Liver (tissue), 9 donors: ENCODE measurements around the gene CASR. TPM values are rescaled to one million over a fixed set of nuclear protein-coding genes. Genes with fewer than 3 reads are reported as not detected.

Experiments used
- DNase-seq: peaks from one replicate; pipeline ENCODE4 v3.0.0-alpha.2; 2017; ENCODE audit warnings: low spot score
- H3K27ac ChIP-seq, 2 donors: one replicate each; pipeline ENCODE4 v1.7.0; 2013; ENCODE audit warnings: inconsistent platforms in 2 of 2, low read length in 2 of 2, control low read depth in 1 of 2, low read depth in 1 of 2, mild to moderate bottlenecking in 1 of 2
- H3K27me3 ChIP-seq, 4 donors: one replicate each; pipeline versions ENCODE4 v1.6.1 to v1.7.0; 2013; ENCODE audit warnings: low read length in 3 of 4, inconsistent platforms in 1 of 4, mild to moderate bottlenecking in 1 of 4, moderate library complexity in 1 of 4; ENCODE audit not compliant: control insufficient read depth in 4 of 4, insufficient read depth in 4 of 4
- H3K36me3 ChIP-seq, 4 donors: one replicate each; pipeline versions ENCODE4 v1.6.1 to v1.7.0; 2013; ENCODE audit warnings: low read length in 3 of 4, mild to moderate bottlenecking in 3 of 4, low read depth in 1 of 4, moderate library complexity in 1 of 4; ENCODE audit not compliant: control insufficient read depth in 4 of 4, insufficient read depth in 3 of 4
- H3K4me1 ChIP-seq, 4 donors: one replicate each; pipeline versions ENCODE4 v1.6.1 to v1.7.0; 2013; ENCODE audit warnings: low read length in 3 of 4, mild to moderate bottlenecking in 3 of 4, moderate library complexity in 1 of 4; ENCODE audit not compliant: control insufficient read depth in 4 of 4, insufficient read depth in 4 of 4
- H3K4me3 ChIP-seq, 3 donors: one replicate each; pipeline versions ENCODE4 v1.6.1 to v1.7.0; 2013; ENCODE audit warnings: low read length in 3 of 3, control low read depth in 1 of 3, low read depth in 1 of 3, mild to moderate bottlenecking in 1 of 3
- H3K9ac ChIP-seq, 2 donors: one replicate each; pipeline ENCODE4 v1.7.0; 2013; ENCODE audit warnings: low read length in 2 of 2, mild to moderate bottlenecking in 2 of 2, moderate library complexity in 2 of 2, control low read depth in 1 of 2, low read depth in 1 of 2
- H3K9me3 ChIP-seq, 4 donors: one replicate each; pipeline versions ENCODE4 v1.6.1 to v1.7.0; 2013; ENCODE audit warnings: low read length in 3 of 4; ENCODE audit not compliant: control insufficient read depth in 4 of 4
- EGR1 ChIP-seq, 2 donors: IDR thresholded peaks; 2 replicates each; pipeline ENCODE4 v1.6.1; 2016 to 2018; ENCODE audit warnings: antibody characterized with exemption in 2 of 2, low read depth in 2 of 2
- FOXA1 ChIP-seq: IDR thresholded peaks from 2 replicates; pipeline ENCODE4 v1.6.1; 2016; ENCODE audit warnings: antibody characterized with exemption
- FOXA2 ChIP-seq: IDR thresholded peaks from 2 replicates; pipeline ENCODE4 v1.6.1; 2016; ENCODE audit warnings: antibody characterized with exemption
- GABPA ChIP-seq, 2 donors: IDR thresholded peaks in 1 of 2; conservative IDR thresholded peaks in 1 of 2; 2 replicates each; pipeline ENCODE4 v1.6.1; 2016; ENCODE audit warnings: antibody characterized with exemption in 2 of 2, mild to moderate bottlenecking in 1 of 2, moderate library complexity in 1 of 2
- HNF4A ChIP-seq, 2 donors: conservative IDR thresholded peaks; 2 replicates each; pipeline ENCODE4 v1.6.1; 2016; ENCODE audit warnings: antibody characterized with exemption in 2 of 2, mild to moderate bottlenecking in 2 of 2
- HNF4G ChIP-seq: IDR thresholded peaks from 2 replicates; pipeline ENCODE4 v1.6.1; 2016; ENCODE audit warnings: antibody characterized with exemption
- JUND ChIP-seq, 2 donors: IDR thresholded peaks; 2 replicates each; pipeline ENCODE4 v1.6.1; 2016; ENCODE audit warnings: antibody characterized with exemption in 2 of 2
- NR2F2 ChIP-seq: IDR thresholded peaks from 2 replicates; pipeline ENCODE4 v1.6.1; 2016; ENCODE audit warnings: antibody characterized with exemption
- RAD21 ChIP-seq, 2 donors: IDR thresholded peaks; 2 replicates each; pipeline ENCODE4 v1.6.1; 2016; ENCODE audit warnings: antibody characterized with exemption in 2 of 2, mild to moderate bottlenecking in 2 of 2
- RXRA ChIP-seq, 2 donors: IDR thresholded peaks; 2 replicates each; pipeline ENCODE4 v1.6.1; 2017 to 2018; ENCODE audit warnings: antibody characterized with exemption in 2 of 2, mild to moderate bottlenecking in 1 of 2
- SP1 ChIP-seq: IDR thresholded peaks from 2 replicates; pipeline ENCODE4 v1.6.1; 2018; ENCODE audit warnings: antibody characterized with exemption, mild to moderate bottlenecking
- TAF1 ChIP-seq: conservative IDR thresholded peaks from 2 replicates; pipeline ENCODE4 v1.6.1; 2016; ENCODE audit warnings: antibody characterized with exemption, mild to moderate bottlenecking
- YY1 ChIP-seq: IDR thresholded peaks from 2 replicates; pipeline ENCODE4 v1.6.1; 2016; ENCODE audit warnings: antibody characterized with exemption, mild to moderate bottlenecking
- WGBS: extraction: QIAGEN DNeasy Blood & Tissue Kit; methylation state at CpG from one replicate; pipeline ENCODE4 v1.1.7; 2013; 5-methylcytosine and 5-hydroxymethylcytosine counted together
- polyA plus RNA-seq, 2 donors: library from polyadenylated mRNA; stranded (reverse) in 1 of 2; unstranded in 1 of 2; fragments of 200-250 nt in 1 of 2; fragments of >200 nt in 1 of 2; fragmentation: Nextera tagmentation in 1 of 2; extraction: Ambion mirVana in 1 of 2; gene quantifications; one replicate each; pipeline versions ENCODE4 v1.2.1 to v1.2.3, GENCODE V29; 2013 to 2015
- total RNA-seq, 2 donors: library from RNA; depleted of rRNA; stranded (reverse); fragments of >200 nt; gene quantifications; one replicate each; pipeline ENCODE4 v1.2.3, GENCODE V29; 2014
- TF ChIP-seq, protein P1 (sequence below): IDR thresholded peaks from 2 replicates; pipeline ENCODE4 v1.6.1; 2016; ENCODE audit warnings: antibody characterized with exemption
- TF ChIP-seq, protein P2 (sequence below): fragments of 150-350 bp; IDR thresholded peaks from 2 replicates; pipeline ENCODE4 v1.5.1; 2017; ENCODE audit warnings: improper control_type of control experiment, low read depth, low read length; ENCODE audit not compliant: missing input control
- TF ChIP-seq, protein P3 (sequence below): IDR thresholded peaks from 2 replicates; pipeline ENCODE4 v1.6.1; 2016; ENCODE audit warnings: antibody characterized with exemption
- TF ChIP-seq, protein P4 (sequence below): IDR thresholded peaks from 2 replicates; pipeline ENCODE4 v1.6.1; 2016; ENCODE audit warnings: antibody characterized with exemption, mild to moderate bottlenecking
- TF ChIP-seq, protein P5 (sequence below): IDR thresholded peaks from 2 replicates; pipeline ENCODE4 v1.6.1; 2016; ENCODE audit warnings: antibody characterized with exemption
- donor health status: healthy.
- donor health status: healthy.
- donor health status: healthy.
- donor health status: healthy.
- donor health status: healthy.

Gene CASR
- total and polyA plus RNA-seq, 4 donors: 0.05 to 0.29 (median 0.14) TPM

DNA sequence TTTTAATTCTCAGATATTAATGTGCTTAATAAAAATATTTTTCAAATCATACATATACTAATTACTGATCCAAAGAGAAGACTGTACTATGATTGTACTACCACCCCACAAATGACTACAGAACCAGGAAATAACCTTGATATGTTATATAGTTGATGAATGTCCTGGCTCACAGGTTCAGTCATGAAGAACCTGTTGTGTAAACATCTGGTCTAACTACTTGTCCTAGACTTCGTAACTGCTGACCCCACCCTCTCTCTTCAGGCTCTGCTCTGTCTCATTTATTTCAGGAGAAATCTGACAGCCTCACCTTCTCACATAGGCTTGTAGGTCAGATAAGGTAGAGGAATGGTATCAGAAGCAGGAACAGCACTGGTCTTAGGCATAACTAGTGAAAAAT, 126.9 kb downstream of the CASR start:
- no peaks in the 10 kb centered on the region for H3K36me3 ChIP-seq
- H3K27me3 ChIP-seq: no peaks in the 10 kb centered on the region
- TF ChIP-seq SP1 (no peak), GABPA (IDR thresholded peaks at IDR 0.05 in 1 of 2, conservative IDR thresholded peaks at IDR 0.05 in 1 of 2) (no peak), RXRA (IDR thresholded peaks at IDR 0.05) (no peak), HNF4G (no peak), YY1 (no peak), FOXA2 (no peak), FOXA1 (no peak), EGR1 (IDR thresholded peaks at IDR 0.05; ENCODE audit: low read depth in 2 of 2) (no peak), TAF1 (no peak), NR2F2 (no peak), RAD21 (IDR thresholded peaks at IDR 0.05) (no peak), JUND (IDR thresholded peaks at IDR 0.05) (no peak), HNF4A (conservative IDR thresholded peaks at IDR 0.05) (no peak)
- TF ChIP-seq, protein P1, sequence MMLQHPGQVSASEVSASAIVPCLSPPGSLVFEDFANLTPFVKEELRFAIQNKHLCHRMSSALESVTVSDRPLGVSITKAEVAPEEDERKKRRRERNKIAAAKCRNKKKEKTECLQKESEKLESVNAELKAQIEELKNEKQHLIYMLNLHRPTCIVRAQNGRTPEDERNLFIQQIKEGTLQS: no peak
- TF ChIP-seq, protein P2, sequence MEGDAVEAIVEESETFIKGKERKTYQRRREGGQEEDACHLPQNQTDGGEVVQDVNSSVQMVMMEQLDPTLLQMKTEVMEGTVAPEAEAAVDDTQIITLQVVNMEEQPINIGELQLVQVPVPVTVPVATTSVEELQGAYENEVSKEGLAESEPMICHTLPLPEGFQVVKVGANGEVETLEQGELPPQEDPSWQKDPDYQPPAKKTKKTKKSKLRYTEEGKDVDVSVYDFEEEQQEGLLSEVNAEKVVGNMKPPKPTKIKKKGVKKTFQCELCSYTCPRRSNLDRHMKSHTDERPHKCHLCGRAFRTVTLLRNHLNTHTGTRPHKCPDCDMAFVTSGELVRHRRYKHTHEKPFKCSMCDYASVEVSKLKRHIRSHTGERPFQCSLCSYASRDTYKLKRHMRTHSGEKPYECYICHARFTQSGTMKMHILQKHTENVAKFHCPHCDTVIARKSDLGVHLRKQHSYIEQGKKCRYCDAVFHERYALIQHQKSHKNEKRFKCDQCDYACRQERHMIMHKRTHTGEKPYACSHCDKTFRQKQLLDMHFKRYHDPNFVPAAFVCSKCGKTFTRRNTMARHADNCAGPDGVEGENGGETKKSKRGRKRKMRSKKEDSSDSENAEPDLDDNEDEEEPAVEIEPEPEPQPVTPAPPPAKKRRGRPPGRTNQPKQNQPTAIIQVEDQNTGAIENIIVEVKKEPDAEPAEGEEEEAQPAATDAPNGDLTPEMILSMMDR: no peak
- TF ChIP-seq, protein P3, sequence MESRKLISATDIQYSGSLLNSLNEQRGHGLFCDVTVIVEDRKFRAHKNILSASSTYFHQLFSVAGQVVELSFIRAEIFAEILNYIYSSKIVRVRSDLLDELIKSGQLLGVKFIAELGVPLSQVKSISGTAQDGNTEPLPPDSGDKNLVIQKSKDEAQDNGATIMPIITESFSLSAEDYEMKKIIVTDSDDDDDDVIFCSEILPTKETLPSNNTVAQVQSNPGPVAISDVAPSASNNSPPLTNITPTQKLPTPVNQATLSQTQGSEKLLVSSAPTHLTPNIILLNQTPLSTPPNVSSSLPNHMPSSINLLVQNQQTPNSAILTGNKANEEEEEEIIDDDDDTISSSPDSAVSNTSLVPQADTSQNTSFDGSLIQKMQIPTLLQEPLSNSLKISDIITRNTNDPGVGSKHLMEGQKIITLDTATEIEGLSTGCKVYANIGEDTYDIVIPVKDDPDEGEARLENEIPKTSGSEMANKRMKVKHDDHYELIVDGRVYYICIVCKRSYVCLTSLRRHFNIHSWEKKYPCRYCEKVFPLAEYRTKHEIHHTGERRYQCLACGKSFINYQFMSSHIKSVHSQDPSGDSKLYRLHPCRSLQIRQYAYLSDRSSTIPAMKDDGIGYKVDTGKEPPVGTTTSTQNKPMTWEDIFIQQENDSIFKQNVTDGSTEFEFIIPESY: no peak
- TF ChIP-seq, protein P4, sequence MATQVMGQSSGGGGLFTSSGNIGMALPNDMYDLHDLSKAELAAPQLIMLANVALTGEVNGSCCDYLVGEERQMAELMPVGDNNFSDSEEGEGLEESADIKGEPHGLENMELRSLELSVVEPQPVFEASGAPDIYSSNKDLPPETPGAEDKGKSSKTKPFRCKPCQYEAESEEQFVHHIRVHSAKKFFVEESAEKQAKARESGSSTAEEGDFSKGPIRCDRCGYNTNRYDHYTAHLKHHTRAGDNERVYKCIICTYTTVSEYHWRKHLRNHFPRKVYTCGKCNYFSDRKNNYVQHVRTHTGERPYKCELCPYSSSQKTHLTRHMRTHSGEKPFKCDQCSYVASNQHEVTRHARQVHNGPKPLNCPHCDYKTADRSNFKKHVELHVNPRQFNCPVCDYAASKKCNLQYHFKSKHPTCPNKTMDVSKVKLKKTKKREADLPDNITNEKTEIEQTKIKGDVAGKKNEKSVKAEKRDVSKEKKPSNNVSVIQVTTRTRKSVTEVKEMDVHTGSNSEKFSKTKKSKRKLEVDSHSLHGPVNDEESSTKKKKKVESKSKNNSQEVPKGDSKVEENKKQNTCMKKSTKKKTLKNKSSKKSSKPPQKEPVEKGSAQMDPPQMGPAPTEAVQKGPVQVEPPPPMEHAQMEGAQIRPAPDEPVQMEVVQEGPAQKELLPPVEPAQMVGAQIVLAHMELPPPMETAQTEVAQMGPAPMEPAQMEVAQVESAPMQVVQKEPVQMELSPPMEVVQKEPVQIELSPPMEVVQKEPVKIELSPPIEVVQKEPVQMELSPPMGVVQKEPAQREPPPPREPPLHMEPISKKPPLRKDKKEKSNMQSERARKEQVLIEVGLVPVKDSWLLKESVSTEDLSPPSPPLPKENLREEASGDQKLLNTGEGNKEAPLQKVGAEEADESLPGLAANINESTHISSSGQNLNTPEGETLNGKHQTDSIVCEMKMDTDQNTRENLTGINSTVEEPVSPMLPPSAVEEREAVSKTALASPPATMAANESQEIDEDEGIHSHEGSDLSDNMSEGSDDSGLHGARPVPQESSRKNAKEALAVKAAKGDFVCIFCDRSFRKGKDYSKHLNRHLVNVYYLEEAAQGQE: no peak
- TF ChIP-seq, protein P5, sequence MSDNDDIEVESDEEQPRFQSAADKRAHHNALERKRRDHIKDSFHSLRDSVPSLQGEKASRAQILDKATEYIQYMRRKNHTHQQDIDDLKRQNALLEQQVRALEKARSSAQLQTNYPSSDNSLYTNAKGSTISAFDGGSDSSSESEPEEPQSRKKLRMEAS: no peak
- peaks cover 0 to 13% (median 9%) of the 10 kb centered on the region in 4 donors for H3K4me1 ChIP-seq
- DNase-seq: no peak
- no peak overlapping the region for H3K27ac ChIP-seq
- no peak overlapping the region for H3K9ac ChIP-seq
- no peaks in the 10 kb centered on the region for H3K9me3 ChIP-seq
- no peak overlapping the region for H3K4me3 ChIP-seq
- 60% methylated on average over 1 of the region's 1 CpG for WGBS
